Measurements from ENCODE around the gene YY1. TPM values are rescaled to one million over a fixed set of nuclear protein-coding genes. Genes with fewer than 3 reads are reported as not detected.

The YY1 gene
- total and polyA plus RNA-seq, 9 of the 15 experiments (the other 6 are each of a cell fraction or from before 2014, with no cell fraction given): 20.8 to 74.2 (median 46.7) TPM

DNA sequence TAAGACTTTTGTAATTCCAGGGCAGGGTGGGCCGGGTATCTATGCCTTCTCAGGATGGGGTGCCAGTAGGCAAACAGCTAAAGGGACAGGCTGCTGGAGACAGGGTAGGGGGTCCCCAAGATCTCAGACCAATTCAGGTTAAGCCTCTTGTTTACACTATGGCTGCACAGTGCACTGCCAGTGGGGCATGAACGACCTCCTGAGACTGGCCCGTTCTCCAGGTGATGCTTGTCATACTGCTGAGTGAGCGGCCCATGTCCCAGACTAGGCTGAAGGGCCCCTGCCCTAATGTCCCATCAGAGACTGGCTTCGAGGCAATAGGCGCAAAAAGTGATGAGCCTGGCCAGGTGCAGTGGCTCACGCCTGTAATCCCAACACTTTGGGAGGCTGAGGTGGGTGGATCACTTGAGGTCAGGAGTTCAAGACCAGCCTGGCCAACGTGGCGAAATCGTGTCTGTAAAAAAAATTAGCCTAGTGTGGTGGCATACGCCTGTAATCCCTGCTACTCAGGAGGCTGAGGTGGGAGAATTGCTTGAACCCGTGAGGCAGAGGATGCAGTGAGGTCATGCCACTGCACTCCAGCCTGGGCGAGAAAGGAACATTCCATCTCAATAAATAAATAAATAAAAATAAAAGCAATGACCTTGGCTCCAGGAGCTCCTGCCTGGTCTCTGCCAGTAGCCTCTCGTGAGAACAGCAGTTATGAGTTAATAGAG, 54.7 kb downstream of the YY1 start (continued):
- TF ChIP-seq CBX3 (IDR thresholded peaks at IDR 0.05; ENCODE audit: borderline replicate concordance in 1 of 2, low read length in 2 of 2): no peak

DNA sequence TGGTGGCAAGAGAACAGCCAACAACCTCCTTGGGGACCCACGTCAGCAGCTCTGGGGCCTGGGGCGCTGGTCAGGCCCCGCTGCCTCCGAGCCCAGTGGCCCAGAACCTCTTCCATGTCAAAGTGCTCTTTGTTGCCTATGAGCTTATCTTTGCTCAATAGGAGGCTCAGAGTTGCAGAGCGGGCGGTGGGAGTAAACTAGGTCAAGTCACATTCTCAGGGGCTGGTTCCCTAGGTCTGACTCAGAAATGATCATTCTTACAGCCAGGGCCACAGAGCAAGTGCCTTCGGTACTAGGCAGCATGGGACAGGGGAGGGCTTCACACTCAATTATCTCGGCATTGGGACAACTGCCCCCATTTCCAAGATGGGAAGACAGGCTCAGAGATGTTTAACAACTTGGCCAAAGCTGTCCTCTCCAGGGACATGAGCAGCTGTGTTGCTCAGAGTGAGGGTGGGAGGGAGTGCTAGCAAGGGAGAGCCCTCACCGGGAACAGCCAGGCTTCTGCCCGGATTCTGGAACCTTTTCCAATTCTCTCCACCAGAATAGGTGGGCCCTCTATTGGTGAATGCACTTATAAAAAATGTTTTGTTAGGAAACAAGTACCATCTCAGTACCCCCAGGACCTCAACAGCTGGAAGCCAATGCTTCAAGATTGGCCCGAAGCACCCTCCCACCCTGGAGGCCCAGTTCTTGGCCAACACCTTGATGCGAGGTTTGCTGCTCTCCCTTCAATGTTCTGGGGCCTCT, 55.4 kb downstream of the YY1 start:
- H3K9me1 ChIP-seq (ENCODE audit: control insufficient read depth, insufficient read depth, low read length): no peaks in the 10 kb centered on the region
- no peak overlapping the region for H3K4me3 ChIP-seq
- TF ChIP-seq BRF1 (IDR thresholded peaks at IDR 0.05; ENCODE audit: borderline replicate concordance, extremely low read depth, insufficient read length) (no peak), FOXA3 (CRISPR knock-in tag; conservative IDR thresholded peaks at IDR 0.05 in 1 of 2, IDR thresholded peaks at IDR 0.05 in 1 of 2) (no peak), SREBF2 (CRISPR knock-in tag; IDR thresholded peaks at IDR 0.05) (no peak), CREB1 (IDR thresholded peaks at IDR 0.05) (no peak), CREB1 (CRISPR knock-in tag; IDR thresholded peaks at IDR 0.05) (no peak), ZNF79 (CRISPR knock-in tag; IDR thresholded peaks at IDR 0.05; ENCODE audit: low read depth) (no peak), ZNF445 (CRISPR knock-in tag; IDR thresholded peaks at IDR 0.05; ENCODE audit: low read depth) (no peak), NR1H2 (CRISPR knock-in tag; IDR thresholded peaks at IDR 0.05) (no peak), MTA1 (IDR thresholded peaks at IDR 0.05; ENCODE audit: borderline replicate concordance) (no peak), HMG20A (CRISPR knock-in tag; conservative IDR thresholded peaks at IDR 0.05) (no peak), SOX6 (IDR thresholded peaks at IDR 0.05) (no peak), MAFK (IDR thresholded peaks at IDR 0.05; ENCODE audit: low read length) (no peak), EP400 (IDR thresholded peaks at IDR 0.05) (no peak), RBM34 (IDR thresholded peaks at IDR 0.05; ENCODE audit: borderline replicate concordance, insufficient read depth, low read length) (no peak), KDM2B (CRISPR knock-in tag; IDR thresholded peaks at IDR 0.05) (no peak), RBM14 (IDR thresholded peaks at IDR 0.05; ENCODE audit: borderline replicate concordance, insufficient read depth, low read depth, low read length) (no peak), EGR1 (conservative IDR thresholded peaks at IDR 0.05) (no peak), NEUROD1 (IDR thresholded peaks at IDR 0.05; ENCODE audit: borderline replicate concordance, low read depth, low read length, partially characterized antibody) (no peak)
- TF ChIP-seq, protein P1, sequence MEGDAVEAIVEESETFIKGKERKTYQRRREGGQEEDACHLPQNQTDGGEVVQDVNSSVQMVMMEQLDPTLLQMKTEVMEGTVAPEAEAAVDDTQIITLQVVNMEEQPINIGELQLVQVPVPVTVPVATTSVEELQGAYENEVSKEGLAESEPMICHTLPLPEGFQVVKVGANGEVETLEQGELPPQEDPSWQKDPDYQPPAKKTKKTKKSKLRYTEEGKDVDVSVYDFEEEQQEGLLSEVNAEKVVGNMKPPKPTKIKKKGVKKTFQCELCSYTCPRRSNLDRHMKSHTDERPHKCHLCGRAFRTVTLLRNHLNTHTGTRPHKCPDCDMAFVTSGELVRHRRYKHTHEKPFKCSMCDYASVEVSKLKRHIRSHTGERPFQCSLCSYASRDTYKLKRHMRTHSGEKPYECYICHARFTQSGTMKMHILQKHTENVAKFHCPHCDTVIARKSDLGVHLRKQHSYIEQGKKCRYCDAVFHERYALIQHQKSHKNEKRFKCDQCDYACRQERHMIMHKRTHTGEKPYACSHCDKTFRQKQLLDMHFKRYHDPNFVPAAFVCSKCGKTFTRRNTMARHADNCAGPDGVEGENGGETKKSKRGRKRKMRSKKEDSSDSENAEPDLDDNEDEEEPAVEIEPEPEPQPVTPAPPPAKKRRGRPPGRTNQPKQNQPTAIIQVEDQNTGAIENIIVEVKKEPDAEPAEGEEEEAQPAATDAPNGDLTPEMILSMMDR (IDR thresholded peaks at IDR 0.05 in 2 of 3, conservative IDR thresholded peaks at IDR 0.05 in 1 of 3; ENCODE audit: insufficient read depth in 2 of 3, low read depth in 1 of 3, low read length in 3 of 3): no peak
- no peak overlapping the region for H3K27ac ChIP-seq (ENCODE audit: extremely low read depth, low read depth, low read length)
- WGBS (ENCODE audit: insufficient coverage, low coverage, missing lambda C conversion rate): 47% methylated on average over 12 of the region's 12 CpGs
- ChIA-PET POLR2A (interaction anchor here (2.8 kb wide), 1 partner anchor 9 kb away, joined by 11 read pairs; no protein-coding TSS in a partner anchor), CTCF (ENCODE audit: low intra/inter-chr PET ratio) (no interaction called here)
- no peaks in the 10 kb centered on the region for H3K9me3 ChIP-seq (replicated peaks; ENCODE audit: control insufficient read depth, insufficient read depth, low read depth, low read length)
- ATAC-seq (peak; percentile 43), DNase-seq (ENCODE audit: extremely low read depth in 1 of 4, low spot score in 3 of 4) (peak in 2 of 4 experiments; percentile 27 to 31), FAIRE-seq (no peak)
- in situ Hi-C loops (cut with MboI): no loop called here
- no peaks in the 10 kb centered on the region for H3K36me3 ChIP-seq (ENCODE audit: control insufficient read depth, insufficient read depth, low read length)
- no peaks in the 10 kb centered on the region for H3K27me3 ChIP-seq (ENCODE audit: control insufficient read depth in 2 of 2, insufficient read depth in 2 of 2, low read length in 2 of 2)
- intact Hi-C loops (cut with micrococcal nuclease): no loop called here
- H2AFZ ChIP-seq (ENCODE audit: low read depth, low read length): no peak overlapping the region
- no peak overlapping the region for H3K4me2 ChIP-seq (ENCODE audit: insufficient read depth, low read length)
- peak overlapping the region in 1 of 2 experiments; percentile 4; a peak in 1 of 4 replicates for H3K9ac ChIP-seq (ENCODE audit: insufficient read depth in 1 of 2, low read depth in 2 of 2, low read length in 2 of 2)
- H4K20me1 ChIP-seq (replicated peaks; ENCODE audit: control insufficient read depth, insufficient read depth, low read length): no peaks in the 10 kb centered on the region
- BruUV-seq (replicated peaks): no TSS peak
- H3K79me2 ChIP-seq (ENCODE audit: control insufficient read depth, insufficient read depth, low read length): no peaks in the 10 kb centered on the region
- H3K4me1 ChIP-seq (replicated peaks in 1 of 2; ENCODE audit: control insufficient read depth in 2 of 2, insufficient read depth in 2 of 2, low read length in 2 of 2): peaks cover 6 to 36% of the 10 kb centered on the region in 2 experiments; a peak in 4 of 5 replicates
